Testis (tissue), 2 donors: ENCODE results near the gene ADAMTS6.

Experiments
- CTCF ChIP-seq, 3 experiments: fragments of 450-650 bp in 2 of 3; fragments of 200-600 bp in 1 of 3; sonication (generic) in 1 of 3; IDR thresholded peaks; one replicate each; pipeline ENCODE4 v1.5.1; 2016 to 2019; ENCODE audit warnings: antibody characterized with exemption in 3 of 3, mild to moderate bottlenecking in 2 of 3, moderate library complexity in 1 of 3
- POLR2A ChIP-seq: fragments of 450-650 bp; IDR thresholded peaks from one replicate; pipeline ENCODE4 v1.6.1; 2017; ENCODE audit warnings: antibody characterized with exemption, mild to moderate bottlenecking, moderate library complexity

GRCh38 chr5:65481635-65482295, at the start of gene ADAMTS6:
- TF ChIP-seq POLR2A (peak; percentile 47), CTCF (IDR thresholded peaks at IDR 0.05) (no peak)
